Activated CD8-positive, alpha-beta memory T cell treated with anti-CD3 and anti-CD28 coated beads for 48 hours (primary cell): ENCODE results near the gene PKP1.

Source experiments
- DNase-seq, 3 experiments: peaks; one replicate each; pipeline ENCODE4 v3.0.0-alpha.2; 2020; ENCODE audit warnings: low read depth in 2 of 3, low spot score in 2 of 3

Gene PKP1

DNA sequence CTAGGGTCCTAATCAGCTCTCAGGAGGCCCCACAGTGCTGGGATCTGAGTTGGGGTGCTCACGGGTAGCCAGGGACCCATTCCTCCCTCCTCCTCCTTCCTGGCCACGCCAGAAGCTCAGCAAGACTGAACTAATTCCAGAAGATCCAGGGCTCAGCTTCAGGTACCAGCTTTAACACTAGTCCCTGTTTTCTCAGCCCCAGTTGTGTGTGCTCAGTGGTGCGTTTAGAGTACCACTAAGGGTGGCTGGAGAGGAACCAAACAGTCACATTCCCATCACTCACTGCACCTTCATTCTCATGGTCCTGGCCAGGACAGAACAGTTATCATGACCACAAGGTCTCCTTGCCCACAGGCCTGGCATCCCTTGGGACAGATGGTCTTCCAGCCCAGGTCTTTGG is 20.8 kb downstream of the PKP1 start:
- DNase-seq, result no peak

DNA sequence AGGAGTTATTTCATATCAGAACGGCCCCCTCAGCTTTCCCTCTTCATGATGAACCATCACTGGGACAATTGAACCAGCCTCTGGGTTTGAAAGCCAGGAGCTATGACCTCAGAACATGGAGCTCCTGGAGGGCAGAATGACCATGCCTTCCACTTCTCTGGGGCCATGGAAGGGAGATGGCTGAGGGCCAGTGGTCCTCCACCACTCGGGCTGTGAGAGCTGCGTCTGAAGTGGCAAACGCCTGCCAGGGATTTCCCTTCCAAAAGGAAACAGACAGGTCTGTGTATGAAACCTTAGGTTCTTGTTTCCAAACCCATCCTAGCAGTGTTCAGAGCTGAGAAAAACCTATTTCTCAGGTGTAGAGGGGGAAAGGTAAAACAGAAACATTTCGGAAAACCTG is 22.5 kb downstream of the PKP1 start:
- DNase-seq, result no peak

DNA sequence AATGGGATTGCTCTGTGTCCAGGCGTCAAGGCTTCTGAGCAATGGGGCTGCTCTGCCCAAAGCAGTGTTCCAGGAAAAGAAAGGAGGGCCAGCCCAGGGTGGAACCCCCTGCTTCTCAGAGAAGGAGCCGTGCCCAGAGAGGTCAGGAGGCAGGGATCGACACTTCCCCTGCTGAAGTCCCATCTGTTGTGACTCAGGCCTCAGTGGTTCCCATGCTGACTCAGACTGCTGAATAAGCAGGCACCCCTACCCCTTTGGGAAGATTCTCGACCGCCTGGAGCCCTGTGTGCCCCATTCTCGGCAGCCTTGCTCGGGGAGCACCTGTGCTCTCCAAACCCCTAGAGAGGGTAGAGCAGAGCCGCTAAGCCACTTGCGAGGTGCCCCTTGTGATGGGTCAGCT is 23.9 kb downstream of the PKP1 start:
- no peak for DNase-seq

DNA sequence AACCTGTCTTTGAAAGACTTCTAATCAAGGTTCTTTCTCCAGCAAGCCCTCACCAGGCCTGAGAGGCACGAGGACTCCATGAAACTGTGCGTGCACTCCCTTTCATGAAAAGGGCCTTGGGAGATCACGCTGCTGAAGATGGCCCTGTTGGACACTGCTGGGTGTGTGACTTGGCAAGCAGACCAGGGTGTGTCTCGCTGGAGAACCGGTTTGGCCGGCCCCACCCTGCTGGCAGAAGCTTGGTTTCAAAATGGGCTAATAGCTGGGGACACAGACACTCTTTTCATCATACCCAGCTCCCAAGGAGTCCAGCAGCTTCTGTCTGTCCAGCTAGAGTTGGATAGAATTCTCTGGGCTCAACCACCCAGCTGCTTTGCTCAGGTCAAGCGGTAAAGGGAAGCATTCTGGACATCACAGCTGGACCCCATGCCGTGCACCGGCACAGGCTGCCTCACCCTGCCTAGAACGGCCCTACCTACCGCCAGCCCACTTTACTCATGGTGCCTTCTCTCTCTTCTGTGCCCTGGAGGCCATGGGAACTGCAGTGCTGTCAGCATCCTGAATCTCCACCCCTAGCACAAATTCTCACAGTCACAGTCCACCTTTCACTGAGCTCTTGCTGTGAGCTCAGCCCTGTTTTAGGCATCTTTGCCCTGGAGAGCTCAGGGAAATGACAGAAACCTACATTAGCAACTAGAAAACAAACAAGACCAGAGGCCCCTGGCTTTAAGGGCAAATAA is 24.6 kb downstream of the PKP1 start:
- DNase-seq, result no peak

DNA sequence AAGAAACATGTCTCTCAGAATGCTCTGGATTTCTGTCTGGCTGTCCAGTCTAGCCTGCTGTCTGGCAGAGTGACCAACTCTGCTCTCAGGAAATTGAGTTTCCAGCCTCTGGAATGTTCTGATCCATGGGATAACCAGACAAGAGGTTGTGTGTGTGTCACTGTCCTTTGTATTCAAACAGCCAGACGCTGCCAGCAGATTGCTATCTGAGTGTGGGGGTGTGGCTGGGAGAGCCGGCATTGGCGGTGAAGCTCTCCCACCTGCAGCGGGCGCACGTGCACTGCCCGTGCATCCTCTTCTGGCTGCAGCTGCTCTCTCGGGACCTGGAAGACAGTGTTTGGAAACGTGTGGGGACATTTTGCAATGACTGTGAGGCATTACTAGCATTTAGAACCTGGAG is 26.1 kb downstream of the PKP1 start:
- DNase-seq, result no peak

DNA sequence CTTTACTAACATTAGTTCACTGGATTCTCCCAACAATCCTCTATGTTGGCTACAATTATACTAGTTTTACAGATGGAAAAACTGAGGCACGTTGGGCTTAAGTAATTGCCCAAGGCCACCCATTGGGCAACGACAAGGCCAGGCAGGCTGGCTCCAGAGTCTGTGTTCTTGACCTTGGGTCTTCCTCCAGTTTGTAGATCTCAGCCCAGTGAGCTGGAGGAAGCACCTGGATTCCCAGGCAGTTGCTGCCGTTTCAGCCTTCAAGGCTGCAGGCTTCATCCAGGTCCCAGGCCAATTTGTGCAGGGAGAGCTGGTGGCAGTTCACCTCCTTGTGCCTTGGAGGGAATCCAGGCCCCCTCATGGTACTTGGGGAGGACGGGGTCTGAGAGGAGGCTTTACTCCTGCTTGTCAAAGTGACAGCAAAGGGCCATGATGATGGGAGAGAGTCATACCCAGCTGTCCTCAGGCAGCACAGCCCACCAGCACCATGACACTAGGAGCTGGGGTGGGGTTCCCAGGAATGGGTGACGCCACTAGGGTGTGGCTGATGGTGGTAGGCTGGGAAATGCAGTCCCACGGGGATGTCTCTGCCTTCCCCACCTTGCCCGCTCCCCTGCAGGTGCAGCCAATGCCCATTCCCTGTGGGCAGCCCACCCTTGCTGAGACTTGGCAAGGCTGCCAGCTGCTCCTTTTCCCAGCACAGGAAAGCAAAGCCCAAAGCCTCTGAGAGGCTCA is 27.1 kb downstream of the PKP1 start:
- DNase-seq, result no peak

DNA sequence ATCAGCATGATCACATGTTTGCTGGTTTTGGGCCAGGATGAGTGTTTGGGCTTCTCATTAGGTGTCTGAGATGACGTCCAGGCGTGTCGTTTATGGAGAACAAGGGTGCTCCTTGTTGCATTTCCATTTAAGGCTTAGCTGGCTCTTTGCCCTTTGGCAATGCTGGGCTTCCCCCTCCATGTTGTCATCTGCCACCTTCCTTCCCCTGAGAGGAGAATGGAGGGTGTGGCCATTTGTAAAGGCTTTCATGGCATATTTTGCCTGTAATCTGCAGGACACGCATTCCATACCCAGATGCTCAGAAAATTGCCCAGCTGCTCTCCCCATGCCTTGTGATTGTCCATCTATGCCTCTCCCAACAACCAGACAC is 27.7 kb downstream of the PKP1 start:
- DNase-seq, result no peak

DNA sequence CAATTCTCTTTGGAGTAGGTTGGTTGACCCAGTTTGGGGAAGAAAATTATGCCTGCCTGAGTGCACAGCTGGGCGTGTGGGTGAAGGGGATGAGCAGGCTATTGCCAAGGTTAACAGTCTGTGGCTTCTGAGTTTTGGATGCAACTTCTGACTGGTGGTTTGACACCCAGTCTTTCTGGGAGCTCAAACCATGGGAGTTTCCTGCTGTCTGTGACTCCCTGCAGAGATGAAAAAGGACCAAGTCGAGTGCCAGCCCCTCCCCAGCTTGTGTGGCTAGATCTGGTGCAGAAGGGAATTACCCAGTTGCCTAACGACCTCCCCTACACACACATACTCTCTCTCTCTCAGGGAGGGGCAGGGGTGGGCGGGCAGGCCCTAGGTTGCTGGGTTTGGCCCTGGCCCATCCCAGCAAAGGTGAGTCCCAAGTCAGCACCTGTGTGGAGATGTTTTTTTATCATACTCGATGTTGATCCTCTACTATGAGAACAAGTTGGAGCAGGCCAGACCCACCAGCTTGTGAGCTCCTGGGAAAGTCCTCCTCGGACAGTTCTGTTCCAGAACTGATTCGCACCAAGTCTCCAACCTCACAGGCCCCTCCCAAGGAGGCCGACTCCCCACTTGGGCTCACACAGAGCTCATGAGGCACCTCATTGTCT is 28.2 kb downstream of the PKP1 start:
- DNase-seq, result no peak

DNA sequence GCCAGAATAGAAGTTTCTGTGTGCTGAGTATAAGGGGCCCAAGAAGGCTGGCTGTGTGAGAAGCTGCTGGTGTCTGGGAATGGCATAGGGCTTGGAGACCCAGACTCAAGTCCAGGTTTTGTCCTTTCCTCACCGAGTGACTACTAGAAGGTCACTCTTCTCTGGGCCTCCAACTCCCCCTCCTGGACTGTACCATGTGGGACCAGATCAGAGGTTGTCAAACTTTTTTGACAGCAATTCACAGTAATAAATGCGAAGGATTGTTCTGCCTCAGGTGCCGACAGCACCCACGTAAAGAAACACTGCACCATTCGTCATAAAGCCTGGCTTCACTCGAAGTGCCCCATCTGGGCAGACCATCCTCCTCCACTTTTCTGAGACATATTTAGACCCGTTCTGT is 29.0 kb downstream of the PKP1 start:
- no peak for DNase-seq

DNA sequence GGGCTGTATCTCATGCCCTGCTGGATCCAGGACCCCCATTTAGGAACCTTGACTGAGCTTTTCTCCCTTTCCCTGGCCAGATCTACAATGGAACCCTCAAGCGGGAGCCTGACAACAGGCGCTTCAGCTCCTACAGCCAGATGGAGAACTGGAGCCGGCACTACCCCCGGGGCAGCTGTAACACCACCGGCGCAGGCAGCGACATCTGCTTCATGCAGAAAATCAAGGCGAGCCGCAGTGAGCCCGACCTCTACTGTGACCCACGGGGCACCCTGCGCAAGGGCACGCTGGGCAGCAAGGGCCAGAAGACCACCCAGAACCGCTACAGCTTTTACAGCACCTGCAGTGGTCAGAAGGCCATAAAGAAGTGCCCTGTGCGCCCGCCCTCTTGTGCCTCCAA is 29.8 kb downstream of the PKP1 start:
- no peak for DNase-seq

DNA sequence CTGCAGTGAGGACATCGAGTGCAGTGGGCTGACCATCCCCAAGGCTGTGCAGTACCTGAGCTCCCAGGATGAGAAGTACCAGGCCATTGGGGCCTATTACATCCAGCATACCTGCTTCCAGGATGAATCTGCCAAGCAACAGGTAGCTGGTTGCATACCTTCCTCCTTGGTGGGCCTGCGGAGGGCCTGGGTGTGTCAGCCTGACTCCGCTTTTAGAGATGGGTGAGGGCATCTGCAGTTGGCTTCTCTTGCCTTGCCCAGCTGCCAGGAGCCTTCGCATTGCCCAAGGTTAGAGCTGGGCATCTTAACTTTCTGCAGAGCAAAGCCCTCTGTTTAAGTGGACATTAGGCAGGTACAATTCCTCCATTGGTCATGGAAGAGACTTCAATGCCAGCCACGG is 33.2 kb downstream of the PKP1 start:
- DNase-seq, result no peak

DNA sequence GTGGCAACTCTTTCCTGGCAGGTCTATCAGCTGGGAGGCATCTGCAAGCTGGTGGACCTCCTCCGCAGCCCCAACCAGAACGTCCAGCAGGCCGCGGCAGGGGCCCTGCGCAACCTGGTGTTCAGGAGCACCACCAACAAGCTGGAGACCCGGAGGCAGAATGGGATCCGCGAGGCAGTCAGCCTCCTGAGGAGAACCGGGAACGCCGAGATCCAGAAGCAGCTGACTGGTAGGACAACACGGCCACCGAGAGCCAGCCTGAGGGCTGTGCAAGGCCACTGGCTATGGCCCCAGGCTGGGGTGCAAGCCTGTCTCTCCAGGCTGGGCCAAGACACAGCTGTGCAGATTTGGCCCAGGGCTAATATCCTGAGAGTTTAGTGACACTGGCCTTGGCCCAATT is 34.2 kb downstream of the PKP1 start:
- DNase-seq, result no peak

DNA sequence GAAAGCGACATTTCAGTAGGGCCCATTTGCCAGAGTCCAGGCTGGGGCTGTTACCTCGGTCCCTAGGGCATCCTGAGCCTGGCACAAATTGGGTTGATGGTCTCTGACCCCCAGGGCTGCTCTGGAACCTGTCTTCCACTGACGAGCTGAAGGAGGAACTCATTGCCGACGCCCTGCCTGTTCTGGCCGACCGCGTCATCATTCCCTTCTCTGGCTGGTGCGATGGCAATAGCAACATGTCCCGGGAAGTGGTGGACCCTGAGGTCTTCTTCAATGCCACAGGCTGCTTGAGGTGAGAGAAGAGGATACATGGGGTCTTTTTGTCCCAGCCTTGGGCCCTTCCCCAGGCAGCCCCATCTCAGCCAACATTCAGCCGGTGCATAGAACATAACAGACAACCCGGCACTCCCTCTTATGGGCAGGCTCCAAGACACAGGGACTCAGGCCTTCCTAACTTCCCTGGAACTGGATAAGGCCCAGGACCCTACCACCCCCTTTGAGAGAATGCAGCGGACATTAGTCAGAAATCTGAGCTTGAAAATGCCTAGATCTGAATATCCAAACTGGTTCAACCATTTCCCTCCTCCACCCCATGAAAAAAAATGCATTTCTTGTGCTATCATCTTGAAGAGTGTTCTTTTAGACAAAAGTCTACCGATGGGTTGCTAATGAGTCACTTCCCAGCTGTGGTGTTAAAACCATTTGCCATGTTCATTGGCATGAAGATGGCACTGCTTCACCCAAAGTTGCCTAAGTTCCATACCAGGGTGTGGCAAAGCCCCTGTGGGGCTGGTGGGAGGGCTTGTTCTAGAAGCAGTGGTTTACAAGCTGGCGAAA is 35.4 kb downstream of the PKP1 start:
- no peak for DNase-seq

DNA sequence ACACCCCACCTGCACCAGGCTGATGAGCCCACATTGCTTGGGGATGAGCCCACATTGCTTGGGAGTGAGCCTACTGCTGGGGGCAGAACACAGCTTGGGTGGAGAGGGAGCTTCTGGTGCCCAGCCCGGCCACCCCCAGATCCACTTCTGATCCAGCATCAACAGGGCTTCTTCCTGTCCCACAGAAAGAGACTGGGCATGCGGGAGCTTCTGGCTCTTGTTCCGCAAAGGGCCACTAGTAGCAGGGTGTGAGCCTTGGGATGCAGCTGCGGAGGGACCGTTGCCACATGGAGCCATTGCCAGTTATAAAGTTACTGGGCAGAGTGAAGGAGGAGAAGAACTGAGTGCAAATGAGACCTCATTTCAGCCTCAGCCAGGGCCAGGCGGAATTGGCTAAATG is 36.3 kb downstream of the PKP1 start:
- DNase-seq, result no peak

DNA sequence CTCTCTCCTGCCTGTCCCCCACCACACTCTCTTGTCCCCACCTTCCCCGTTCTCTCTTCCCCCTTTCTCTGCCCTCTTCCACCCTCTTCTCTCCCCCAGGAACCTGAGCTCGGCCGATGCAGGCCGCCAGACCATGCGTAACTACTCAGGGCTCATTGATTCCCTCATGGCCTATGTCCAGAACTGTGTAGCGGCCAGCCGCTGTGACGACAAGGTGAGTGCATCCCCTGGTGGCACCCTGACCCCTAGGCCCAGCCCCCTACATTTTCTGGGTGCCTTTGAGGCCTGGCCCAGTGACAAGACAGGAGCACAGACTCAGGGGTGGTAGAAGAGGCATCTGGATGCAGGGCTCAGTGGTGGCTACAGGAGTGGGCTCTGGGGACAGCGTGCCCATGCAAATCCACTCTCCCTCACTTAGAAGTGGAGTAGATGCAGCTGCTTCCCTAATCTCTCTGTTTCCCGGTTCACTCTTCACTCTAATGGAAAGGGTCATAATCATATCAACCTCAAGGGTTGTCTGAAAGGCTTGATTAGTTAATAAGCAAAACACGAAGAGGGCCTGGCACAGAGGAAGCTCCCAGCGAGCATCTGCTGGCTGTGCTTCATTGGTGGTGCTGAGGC is 37.0 kb downstream of the PKP1 start:
- no peak for DNase-seq

DNA sequence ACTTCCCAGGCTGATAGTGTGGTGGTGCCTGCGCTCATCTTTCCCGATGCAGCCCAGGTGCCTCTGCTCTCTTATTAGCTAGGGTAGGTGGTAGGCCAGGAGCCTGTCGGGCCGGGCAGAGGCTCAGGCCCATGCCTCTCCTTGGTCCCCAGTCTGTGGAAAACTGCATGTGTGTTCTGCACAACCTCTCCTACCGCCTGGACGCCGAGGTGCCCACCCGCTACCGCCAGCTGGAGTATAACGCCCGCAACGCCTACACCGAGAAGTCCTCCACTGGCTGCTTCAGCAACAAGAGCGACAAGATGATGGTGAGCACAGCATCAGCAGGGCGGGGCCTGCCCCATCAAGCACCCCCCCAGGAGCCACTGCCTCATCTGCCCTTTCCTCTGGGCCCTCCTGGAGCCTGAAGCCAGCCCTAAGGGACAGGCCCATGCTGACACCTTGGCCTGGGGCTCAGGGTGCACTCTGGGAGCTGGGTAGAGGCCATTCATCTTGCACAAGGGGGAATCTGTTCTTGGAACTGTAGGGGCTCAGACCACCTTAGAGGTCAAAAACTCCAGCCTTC is 38.6 kb downstream of the PKP1 start:
- DNase-seq, result no peak

DNA sequence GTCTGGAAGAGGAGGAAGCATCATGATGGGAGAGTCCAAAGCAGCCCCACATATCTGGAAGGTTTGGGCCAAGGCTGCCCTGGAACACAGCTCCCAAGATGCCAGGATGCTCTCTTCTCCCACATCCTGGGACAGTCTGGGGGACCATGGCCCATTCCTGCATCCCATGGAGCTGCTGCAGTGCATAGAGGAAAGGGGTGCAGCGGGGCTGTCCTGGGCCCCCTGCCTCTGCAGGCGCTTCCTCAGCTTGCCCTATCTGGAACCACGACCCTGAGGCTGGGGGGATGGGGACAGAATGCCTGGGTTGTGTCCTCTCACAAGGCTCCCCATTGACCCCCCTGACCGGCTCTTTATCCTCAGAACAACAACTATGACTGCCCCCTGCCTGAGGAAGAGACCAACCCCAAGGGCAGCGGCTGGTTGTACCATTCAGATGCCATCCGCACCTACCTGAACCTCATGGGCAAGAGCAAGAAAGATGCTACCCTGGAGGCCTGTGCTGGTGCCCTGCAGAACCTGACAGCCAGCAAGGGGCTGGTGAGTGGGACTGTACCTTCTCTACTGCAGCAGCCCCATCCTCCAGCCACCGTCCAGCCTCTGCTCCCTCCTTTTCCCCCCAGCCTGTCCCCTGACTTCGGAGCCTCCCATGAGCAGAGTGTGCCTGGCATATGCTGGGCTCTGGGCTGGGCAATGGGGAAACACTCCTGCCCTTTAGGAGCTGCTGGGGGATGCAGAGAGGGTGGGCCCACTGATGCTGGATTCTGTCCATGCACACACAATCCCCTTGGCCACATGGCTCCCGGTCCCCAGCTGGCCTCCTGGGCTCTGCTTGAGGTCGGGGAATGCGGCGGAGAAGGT is 39.6 kb downstream of the PKP1 start:
- DNase-seq, result no peak

DNA sequence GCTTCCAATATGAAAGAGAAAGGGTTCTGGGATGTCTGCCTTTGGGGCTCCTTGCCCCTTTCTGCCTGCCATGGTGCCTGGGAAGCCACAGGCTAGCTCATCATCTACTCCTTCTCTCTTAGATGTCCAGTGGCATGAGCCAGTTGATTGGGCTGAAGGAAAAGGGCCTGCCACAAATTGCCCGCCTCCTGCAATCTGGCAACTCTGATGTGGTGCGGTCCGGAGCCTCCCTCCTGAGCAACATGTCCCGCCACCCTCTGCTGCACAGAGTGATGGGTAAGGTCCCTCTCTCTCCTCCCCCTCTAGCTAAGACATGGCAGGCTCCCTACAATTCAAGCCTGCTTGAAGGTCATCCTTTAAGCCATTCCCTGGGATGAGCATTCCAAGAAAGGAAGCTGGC is 41.0 kb downstream of the PKP1 start:
- DNase-seq, result no peak

DNA sequence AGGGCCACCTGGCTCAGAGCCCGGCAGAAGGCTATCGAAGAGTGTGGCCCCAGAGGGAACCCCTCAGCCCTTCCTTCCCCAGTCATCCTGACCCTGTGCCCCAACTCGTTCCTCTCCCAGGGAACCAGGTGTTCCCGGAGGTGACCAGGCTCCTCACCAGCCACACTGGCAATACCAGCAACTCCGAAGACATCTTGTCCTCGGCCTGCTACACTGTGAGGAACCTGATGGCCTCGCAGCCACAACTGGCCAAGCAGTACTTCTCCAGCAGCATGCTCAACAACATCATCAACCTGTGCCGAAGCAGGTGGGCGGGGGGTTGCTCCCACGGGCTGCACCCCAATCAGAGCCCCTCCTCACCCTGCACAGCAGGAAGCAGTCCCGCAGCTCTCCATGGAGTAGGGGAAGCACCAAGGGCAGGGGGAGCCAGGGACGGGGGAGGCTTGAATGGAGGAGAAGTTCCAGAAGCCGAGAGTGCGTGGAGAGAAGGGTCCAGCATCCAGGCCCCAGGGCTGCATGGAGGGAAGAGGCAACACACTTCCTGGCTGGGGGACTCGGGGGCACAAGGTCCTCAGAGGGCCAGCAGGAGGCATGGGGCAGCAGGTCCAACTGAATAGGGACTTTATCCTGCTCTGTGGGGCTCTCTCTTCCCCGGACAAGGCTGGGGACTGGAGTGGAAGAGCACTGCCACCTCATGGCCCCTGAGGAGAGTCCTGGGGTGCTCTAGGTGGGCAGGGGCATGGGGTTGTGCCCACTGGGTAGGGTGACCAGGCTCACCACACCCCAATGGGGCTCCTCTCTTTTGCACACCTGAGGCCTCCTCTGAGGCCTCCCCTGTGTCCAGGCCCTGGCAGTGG is 41.7 kb downstream of the PKP1 start:
- DNase-seq, result no peak
